Stimulated activated CD4-positive, alpha-beta T cell treated with anti-CD3 and anti-CD28 coated beads, Interleukin-4, amount 100 ng/mL, for 48 hours (primary cell): Measurements from ENCODE around the gene ZNF853.

Experiments used
- DNase-seq, 2 donors: peaks; one replicate each; pipeline ENCODE4 v3.0.0-alpha.2; 2020; ENCODE audit warnings: low read depth in 2 of 2

The ZNF853 gene

GRCh38 chr7:6636741-6637543, 21.5 kb downstream of the ZNF853 start, which contains the start of gene ZNF316:
TSS of gene ZNF316 (plus strand) at chr7:6637318. CDS start at chr7:6642410, 5,092 bp downstream.
- peak; percentile 34 to 50 for DNase-seq

- peak; percentile 22 to 44 for DNase-seq
Measured at GRCh38 chr7:6637544-6638229, 22.3 kb downstream of the ZNF853 start.

DNA sequence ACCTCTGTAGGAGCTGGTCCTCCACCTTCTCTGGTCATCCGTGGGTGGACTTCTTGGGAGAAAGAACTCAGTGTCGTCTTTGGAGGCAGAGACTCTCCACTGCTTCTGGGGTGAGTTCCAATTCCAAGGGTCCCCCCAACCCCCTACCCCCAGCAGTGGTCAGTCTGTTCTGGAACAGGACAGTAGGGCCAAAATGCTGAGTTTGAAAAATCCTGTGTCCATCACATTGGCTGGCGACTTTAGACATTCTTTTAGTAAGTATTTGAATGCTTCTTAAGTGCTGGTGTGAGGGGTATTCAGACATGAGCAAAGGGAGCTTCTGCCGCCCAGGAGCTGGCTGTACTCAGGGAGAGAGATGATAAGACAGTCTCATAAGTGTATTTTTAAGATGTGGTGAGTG, 23.6 kb downstream of the ZNF853 start:
- DNase-seq = no peak

GRCh38 chr7:6639627-6640026, 24.2 kb downstream of the ZNF853 start:
- no peak for DNase-seq

- DNase-seq = peak; percentile 28 to 30
Measured at GRCh38 chr7:6640246-6640721, 24.9 kb downstream of the ZNF853 start.

- DNase-seq = no peak
Measured at GRCh38 chr7:6641305-6642035, 26.1 kb downstream of the ZNF853 start.

DNA sequence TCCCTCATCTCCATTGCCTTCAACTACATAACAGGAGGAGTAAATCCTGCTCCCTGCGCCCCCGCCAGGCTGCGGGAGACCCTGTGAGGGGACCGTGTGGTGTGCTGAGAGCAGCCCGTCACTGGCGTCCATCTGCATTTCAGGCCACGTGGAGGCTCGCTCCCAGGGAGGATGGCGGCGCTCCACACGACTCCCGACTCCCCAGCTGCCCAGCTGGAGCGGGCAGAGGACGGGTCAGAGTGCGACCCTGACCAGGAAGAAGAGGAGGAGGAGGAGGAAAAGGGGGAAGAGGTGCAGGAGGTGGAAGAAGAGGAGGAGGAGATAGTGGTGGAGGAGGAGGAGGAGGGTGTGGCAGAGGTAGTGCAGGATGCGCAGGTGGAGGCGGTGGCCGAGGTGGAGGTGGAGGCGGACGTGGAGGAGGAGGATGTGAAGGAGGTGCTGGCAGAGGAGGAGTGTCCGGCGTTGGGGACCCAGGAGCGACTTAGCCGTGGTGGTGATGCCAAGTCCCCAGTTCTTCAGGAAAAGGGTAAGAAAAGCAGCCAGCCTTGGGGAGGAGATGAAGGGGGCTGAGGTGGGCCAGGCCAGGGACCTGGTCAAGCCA, 26.9 kb downstream of the ZNF853 start:
- no peak for DNase-seq

DNA sequence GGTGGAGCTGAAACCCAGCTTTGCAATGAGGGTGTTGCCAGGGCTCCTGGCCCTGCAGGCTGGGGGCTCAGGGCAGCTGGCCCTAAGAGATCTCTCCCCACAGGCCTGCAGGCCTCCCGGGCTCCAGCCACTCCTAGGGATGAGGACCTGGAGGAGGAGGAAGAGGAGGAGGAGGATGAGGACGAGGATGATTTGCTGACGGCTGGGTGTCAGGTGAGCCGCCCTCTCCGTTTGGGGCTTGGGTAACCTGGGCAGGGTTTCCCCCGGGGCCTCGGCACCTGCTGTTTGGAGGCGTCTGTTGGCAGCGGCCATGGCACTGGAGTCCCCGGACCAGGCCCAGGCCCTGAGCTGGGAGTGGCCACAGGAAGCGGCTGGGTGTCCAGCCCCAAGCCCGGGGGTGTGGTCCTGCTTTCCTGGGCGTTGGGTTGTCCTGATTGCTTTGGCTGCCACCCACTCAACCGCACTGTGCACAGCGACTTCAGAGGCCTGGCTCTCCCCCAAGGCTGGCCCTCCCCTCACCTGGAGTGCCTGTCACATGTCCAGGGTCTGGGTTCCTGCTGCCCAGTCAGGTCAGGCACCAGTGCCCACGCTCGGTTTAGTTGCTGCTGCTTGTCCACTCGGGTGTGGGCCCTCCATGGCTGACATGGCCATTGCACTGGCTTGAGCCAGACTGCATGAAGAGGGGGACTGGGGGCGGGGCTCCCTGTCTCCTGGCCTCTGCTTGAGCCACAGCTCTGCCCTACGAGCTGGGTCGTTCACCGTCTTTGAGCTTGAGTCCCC, 27.6 kb downstream of the ZNF853 start:
- DNase-seq = no peak

GRCh38 chr7:6643915-6644625, 28.7 kb downstream of the ZNF853 start:
- DNase-seq = no peak

GRCh38 chr7:6644728-6645127, 29.3 kb downstream of the ZNF853 start:
- DNase-seq = no peak

GRCh38 chr7:6646465-6646864, 31.1 kb downstream of the ZNF853 start:
- no peak for DNase-seq

DNA sequence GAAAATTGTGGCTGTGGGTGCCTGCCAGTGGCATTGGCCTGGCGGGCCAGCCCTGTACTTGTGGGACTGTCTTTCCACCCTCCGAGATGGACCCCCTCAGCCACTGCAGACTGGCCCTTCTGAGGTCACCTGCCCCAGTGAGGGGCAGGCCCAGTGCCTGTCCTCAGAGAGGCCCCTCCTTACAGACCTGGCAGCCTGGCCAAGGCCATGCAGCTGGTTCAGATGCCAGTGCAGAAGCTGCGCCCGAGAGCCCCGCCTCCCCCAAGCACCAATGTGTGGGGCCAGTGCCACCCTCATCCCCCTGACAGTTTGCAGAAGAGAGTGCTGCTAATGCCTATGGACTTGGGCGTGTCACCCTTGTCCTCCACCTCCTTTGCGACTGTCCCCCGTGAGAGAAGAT, 31.7 kb downstream of the ZNF853 start:
- DNase-seq = no peak

DNA sequence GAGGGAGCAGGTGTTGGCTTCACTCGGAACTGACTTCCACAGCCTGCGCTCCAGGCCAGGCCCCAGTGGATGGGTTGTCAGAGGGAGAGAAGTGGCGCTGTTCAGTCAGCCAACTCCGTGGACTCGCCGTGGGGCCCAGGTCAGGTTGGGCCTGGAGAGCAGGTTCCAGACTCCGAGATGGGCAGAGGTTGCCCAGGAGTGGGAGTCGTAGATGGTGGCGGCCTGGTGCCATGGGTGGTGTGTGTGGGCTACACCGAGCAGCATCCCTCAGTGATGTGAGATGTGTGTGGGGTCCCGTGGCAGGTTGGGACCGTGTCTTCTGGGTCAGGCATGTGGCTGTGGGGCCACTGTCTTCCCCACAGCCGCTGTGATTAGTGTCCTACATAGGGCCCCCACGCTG, 32.1 kb downstream of the ZNF853 start:
- no peak for DNase-seq

DNA sequence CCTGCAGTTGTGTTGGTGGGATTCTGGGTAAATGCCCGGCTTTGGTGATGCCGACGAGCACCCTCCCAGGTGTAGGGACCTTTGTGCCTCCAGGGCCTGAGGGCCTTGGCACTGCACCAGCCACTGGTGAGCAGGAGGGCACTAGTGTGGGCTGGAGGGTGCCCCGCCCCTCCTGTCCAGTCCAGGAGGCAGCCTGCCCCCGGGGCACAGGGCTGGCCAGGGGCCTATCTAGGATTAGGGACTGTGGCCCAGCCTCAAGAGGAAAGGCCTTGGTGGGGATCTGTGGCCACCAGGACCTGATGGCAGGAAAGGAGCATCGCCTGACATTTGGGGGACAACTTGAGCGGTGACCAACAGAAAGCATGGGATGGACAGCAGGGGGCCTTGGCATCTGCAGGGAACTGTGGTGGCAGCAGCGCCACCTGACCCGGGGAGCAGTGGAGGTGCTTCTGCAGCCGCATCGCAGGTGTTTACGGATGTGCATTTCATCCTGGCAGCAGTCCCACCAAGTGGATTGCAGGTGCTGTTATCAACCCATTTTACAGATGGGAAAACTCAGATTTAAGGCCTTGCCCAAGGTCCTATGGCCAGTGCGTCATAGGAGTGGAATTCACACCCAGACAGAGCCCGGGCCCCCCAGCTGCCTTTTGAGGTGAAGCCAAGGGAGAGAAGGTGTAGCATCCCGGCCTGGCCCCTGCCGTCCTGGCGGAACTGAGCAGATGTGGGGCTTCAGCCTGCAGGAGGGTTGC, 32.8 kb downstream of the ZNF853 start:
- DNase-seq = no peak

- no peak for DNase-seq
Measured at GRCh38 chr7:6648815-6649104, 33.4 kb downstream of the ZNF853 start.

- DNase-seq = no peak
Measured at GRCh38 chr7:6649241-6649961, 34.0 kb downstream of the ZNF853 start.

GRCh38 chr7:6650086-6650485, 34.7 kb downstream of the ZNF853 start:
- DNase-seq = no peak

DNA sequence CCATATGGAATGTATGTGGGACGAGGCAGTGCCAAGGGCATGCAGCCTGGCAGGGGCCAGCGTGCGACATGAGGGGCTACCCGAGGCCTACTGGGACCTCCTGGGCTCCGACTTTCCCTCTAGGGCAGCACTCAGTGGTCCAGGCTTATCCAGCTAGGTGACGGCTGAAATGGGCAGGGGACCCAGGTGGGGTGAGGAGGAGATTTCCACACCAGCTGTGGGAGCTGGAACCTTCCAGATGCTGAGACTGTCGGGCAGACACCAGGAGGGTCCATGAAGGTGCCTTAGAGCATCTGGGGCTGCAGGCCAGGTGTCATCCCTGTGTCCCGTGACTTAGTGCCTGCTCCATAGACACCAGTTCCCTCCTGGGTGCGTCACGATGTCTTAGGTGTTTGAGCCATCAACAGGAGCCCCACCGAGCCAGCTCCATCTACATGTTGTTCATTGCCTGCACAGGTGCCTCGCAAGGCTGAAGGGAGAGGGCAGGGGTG, 35.2 kb downstream of the ZNF853 start:
- DNase-seq = no peak

GRCh38 chr7:6651851-6652445, 36.5 kb downstream of the ZNF853 start:
- no peak for DNase-seq
